ENCODE data around the gene TNFAIP2.

GRCh38 chr14:103118018-103118662, 5.1 kb upstream of the TNFAIP2 start:
- TF ChIP-seq EZH2 (IDR thresholded peaks at IDR 0.05; ENCODE audit: insufficient read depth, poor library complexity, severe bottlenecking) (no peak), EZH2phosphoT487 (IDR thresholded peaks at IDR 0.05; ENCODE audit: insufficient read depth, low read depth) (no peak)

Data from GM23248 (cell line).